ENCODE measurements around the gene DYDC2. TPM values are rescaled to one million over a fixed set of nuclear protein-coding genes. Genes with fewer than 3 reads are reported as not detected.

Gene DYDC2
- total RNA-seq, 1 donor from 2014 or later, result 0.20 TPM

DNA sequence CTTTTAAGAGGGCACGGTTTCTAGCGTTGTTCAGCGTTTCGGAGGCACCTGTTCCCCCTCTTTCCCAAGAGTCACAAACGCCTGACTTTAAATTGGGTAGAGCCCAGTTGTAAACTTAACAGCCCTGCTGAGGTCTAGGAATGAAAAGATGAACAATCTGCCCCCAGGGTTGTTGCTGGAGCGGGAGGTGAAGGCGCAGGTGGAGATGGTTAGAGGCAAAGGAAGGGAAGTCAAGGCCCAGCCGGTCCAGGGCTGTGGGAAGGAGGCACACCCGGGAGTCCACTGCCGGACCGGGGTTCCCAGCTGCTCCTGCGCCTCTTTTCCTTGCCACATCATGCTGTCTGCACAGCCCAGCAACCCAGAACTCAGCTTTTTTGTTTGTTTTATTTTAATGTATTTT, 52.5 kb downstream of the DYDC2 start:
- H3K4me3 Mint-ChIP-seq, result peak overlapping the region; percentile 93
- H3K9me3 Mint-ChIP-seq, result no peaks in the 10 kb centered on the region
- H3K4me1 Mint-ChIP-seq, result peaks cover 68% of the 10 kb centered on the region
- DNase-seq (ENCODE audit: low spot score in 2 of 2, unreplicated experiment in 2 of 2), result no peak
- H3K36me3 Mint-ChIP-seq, result no peaks in the 10 kb centered on the region
- TF ChIP-seq, protein P1, sequence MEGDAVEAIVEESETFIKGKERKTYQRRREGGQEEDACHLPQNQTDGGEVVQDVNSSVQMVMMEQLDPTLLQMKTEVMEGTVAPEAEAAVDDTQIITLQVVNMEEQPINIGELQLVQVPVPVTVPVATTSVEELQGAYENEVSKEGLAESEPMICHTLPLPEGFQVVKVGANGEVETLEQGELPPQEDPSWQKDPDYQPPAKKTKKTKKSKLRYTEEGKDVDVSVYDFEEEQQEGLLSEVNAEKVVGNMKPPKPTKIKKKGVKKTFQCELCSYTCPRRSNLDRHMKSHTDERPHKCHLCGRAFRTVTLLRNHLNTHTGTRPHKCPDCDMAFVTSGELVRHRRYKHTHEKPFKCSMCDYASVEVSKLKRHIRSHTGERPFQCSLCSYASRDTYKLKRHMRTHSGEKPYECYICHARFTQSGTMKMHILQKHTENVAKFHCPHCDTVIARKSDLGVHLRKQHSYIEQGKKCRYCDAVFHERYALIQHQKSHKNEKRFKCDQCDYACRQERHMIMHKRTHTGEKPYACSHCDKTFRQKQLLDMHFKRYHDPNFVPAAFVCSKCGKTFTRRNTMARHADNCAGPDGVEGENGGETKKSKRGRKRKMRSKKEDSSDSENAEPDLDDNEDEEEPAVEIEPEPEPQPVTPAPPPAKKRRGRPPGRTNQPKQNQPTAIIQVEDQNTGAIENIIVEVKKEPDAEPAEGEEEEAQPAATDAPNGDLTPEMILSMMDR (IDR thresholded peaks at IDR 0.05; ENCODE audit: unreplicated experiment), result no peak
- no peaks in the 10 kb centered on the region for H3K27me3 Mint-ChIP-seq (ENCODE audit: low read depth)
- H3K27ac Mint-ChIP-seq, result no peak overlapping the region

DNA sequence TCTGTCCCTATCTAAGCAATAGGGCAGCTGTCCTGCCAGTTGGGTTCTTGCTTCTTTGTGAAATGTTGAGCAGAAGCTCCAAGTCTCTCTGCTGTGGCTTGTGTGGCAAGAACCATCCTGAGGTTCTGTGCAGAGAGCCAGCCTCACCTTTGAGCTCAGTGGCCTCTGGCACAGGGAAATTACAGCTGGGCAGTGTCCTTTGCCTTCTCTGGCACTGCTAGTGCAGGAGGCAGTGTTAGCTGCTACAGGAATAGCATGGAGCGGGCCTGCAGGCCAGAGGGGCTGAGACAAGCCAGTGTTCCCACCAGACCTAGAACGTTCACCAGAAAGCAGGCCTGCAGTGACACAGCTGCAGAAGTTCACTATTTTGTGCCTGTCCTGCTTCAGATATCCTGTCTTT, 53.5 kb downstream of the DYDC2 start:
- Mint-ChIP-seq H3K9me3 (no peaks in the 10 kb centered on the region), H3K27ac (peak overlapping the region; percentile 41), H3K36me3 (no peaks in the 10 kb centered on the region), H3K4me1 (peaks cover 78% of the 10 kb centered on the region), H3K4me3 (peak overlapping the region; percentile 93), H3K27me3 (ENCODE audit: low read depth) (no peaks in the 10 kb centered on the region)
- TF ChIP-seq, protein P1 (IDR thresholded peaks at IDR 0.05; ENCODE audit: unreplicated experiment), result no peak
- DNase-seq (ENCODE audit: low spot score in 2 of 2, unreplicated experiment in 2 of 2), result no peak

DNA sequence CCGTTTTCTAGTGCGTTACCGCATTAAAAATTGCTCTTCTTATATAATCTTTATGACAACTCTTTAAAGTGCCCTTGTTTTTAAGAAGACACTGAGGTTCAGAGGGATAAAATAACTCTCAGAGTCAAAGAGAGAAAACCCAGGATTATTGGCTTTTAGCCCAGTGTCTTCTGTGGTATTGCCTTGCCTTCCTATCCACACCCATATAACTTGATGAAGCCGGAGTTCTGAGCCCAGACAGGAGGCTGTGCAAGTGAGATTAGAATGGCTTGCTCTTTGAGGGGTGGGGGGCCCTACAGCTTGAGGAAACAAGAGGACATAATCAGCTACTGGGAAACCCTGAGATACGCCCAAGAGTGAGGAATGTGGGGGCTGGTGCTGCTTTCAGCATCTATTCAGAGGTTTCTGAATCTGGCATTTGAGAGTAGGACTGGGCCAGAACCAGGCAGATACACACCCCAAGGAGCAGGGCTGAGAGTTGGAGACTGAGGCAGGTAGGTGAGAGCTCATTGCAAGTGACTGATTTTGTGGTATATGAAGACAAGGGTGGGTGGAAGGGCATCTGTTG, 54.1 kb downstream of the DYDC2 start:
- DNase-seq (ENCODE audit: low spot score in 2 of 2, unreplicated experiment in 2 of 2), result no peak
- peak overlapping the region; percentile 39 for H3K27ac Mint-ChIP-seq
- no peaks in the 10 kb centered on the region for H3K36me3 Mint-ChIP-seq
- no peaks in the 10 kb centered on the region for H3K27me3 Mint-ChIP-seq (ENCODE audit: low read depth)
- TF ChIP-seq, protein P1 (IDR thresholded peaks at IDR 0.05; ENCODE audit: unreplicated experiment), result no peak
- H3K9me3 Mint-ChIP-seq, result no peaks in the 10 kb centered on the region
- H3K4me3 Mint-ChIP-seq, result peak overlapping the region; percentile 93
- peaks cover 80% of the 10 kb centered on the region for H3K4me1 Mint-ChIP-seq

DNA sequence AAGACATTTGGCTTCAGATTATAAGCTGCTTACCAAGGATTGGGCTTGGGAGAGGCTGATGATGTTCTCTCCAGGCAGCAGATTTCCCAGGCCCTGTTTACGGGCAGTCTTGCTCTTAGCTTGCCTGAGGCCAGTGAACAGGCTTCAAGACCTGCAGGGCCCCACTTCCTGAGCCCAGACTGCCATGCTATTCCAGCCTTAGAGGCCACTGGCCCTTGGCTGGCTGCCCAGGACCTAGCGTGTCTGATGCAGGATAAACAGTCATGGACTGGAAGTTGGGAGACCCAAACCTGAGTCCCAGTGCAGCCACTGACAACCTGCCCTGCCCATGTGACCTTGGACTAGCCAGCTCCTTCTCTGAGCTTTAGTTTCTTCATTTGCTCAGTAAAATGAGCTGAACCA, 54.7 kb downstream of the DYDC2 start:
- Mint-ChIP-seq H3K4me1 (peaks cover 81% of the 10 kb centered on the region), H3K9me3 (no peaks in the 10 kb centered on the region), H3K36me3 (no peaks in the 10 kb centered on the region), H3K27me3 (ENCODE audit: low read depth) (no peaks in the 10 kb centered on the region), H3K4me3 (no peak overlapping the region), H3K27ac (no peak overlapping the region)
- DNase-seq (ENCODE audit: low spot score in 2 of 2, unreplicated experiment in 2 of 2), result no peak
- TF ChIP-seq, protein P1 (IDR thresholded peaks at IDR 0.05; ENCODE audit: unreplicated experiment), result no peak

DNA sequence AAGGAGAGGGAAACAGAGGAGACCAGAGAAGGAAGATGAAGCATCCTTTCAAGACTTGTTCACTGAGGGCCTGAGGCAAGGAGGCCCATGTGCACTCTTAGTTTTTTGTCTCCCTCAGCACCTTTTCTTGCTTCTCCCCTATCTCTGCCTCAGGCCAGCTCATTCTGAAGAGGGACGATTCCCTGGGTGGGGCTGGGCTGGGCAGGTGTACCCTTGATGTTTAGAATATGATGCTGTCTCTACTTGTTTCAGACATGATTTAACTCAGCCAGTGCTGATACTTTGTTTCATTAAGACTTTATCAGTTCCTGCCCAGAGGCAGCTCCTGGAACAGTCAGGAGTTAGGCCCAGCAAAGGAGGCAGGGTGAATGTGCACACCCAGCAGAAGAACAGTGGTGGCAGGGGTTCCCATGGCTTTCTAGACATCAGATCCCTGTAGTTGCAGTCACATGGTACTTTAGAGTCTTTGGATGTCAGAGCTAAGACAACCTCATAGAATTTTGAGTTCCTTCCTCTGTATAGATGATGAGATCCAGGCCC, 55.2 kb downstream of the DYDC2 start:
- Mint-ChIP-seq H3K27me3 (ENCODE audit: low read depth) (no peaks in the 10 kb centered on the region), H3K36me3 (no peaks in the 10 kb centered on the region), H3K9me3 (no peaks in the 10 kb centered on the region), H3K4me1 (peaks cover 84% of the 10 kb centered on the region), H3K4me3 (no peak overlapping the region), H3K27ac (peak overlapping the region; percentile 2)
- TF ChIP-seq, protein P1 (IDR thresholded peaks at IDR 0.05; ENCODE audit: unreplicated experiment), result no peak
- DNase-seq (ENCODE audit: low spot score in 2 of 2, unreplicated experiment in 2 of 2), result no peak

Measured in mesothelial cell of epicardium (in vitro differentiated cells).